ENCODE measurements around the gene SAMD14.

GRCh38 chr17:50103941-50104340 lies 26.0 kb downstream of the SAMD14 start:
- TF ChIP-seq CTCF (conservative IDR thresholded peaks at IDR 0.05; ENCODE audit: low read depth, low read length) = no peak
- no peak for TF ChIP-seq POLR2A (IDR thresholded peaks at IDR 0.05; ENCODE audit: low read depth, low read length)
- no peak for TF ChIP-seq MXI1 (IDR thresholded peaks at IDR 0.05; ENCODE audit: borderline replicate concordance, low read depth, low read length)
- TF ChIP-seq, protein P1, sequence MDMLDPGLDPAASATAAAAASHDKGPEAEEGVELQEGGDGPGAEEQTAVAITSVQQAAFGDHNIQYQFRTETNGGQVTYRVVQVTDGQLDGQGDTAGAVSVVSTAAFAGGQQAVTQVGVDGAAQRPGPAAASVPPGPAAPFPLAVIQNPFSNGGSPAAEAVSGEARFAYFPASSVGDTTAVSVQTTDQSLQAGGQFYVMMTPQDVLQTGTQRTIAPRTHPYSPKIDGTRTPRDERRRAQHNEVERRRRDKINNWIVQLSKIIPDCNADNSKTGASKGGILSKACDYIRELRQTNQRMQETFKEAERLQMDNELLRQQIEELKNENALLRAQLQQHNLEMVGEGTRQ (IDR thresholded peaks at IDR 0.05; ENCODE audit: low read depth, low read length) = no peak
- no peak for TF ChIP-seq RAD21 (IDR thresholded peaks at IDR 0.05; ENCODE audit: low read length)
